Fibroblast of gingiva (primary cell): Measurements from ENCODE around the gene PLG.
"Not testable (repeated sequence)": the region's sequence is repeated elsewhere in the genome, so short reads cannot be mapped to it uniquely, and the experiment has no call there.

Experiments used
- DNase-seq: peaks from one replicate; pipeline ENCODE4 v3.0.0-alpha.2; 2011; ENCODE audit warnings: low read depth

Gene PLG

GRCh38 chr6:160775792-160776580, 73.9 kb downstream of the PLG start:
- DNase-seq: no peak

- not testable (repeated sequence) for DNase-seq
These were observed 77.1 kb downstream of the PLG start for GRCh38 chr6:160779095-160779494.

GRCh38 chr6:160780656-160781055, 78.6 kb downstream of the PLG start:
- DNase-seq: not testable (repeated sequence)

GRCh38 chr6:160781298-160781697, 79.3 kb downstream of the PLG start:
- DNase-seq: no peak

GRCh38 chr6:160782228-160782627, 80.2 kb downstream of the PLG start:
- no peak for DNase-seq

- no peak for DNase-seq
These were observed 81.7 kb downstream of the PLG start for GRCh38 chr6:160783741-160784140.

GRCh38 chr6:160788126-160788525, 86.1 kb downstream of the PLG start:
- DNase-seq: not testable (repeated sequence)

- DNase-seq: no peak
These were observed 86.8 kb downstream of the PLG start for GRCh38 chr6:160788806-160789205.

- no peak for DNase-seq
These were observed 87.4 kb downstream of the PLG start for GRCh38 chr6:160789263-160790027.

GRCh38 chr6:160790028-160790792, 88.2 kb downstream of the PLG start:
- DNase-seq: no peak

- DNase-seq: no peak
These were observed 89.4 kb downstream of the PLG start for GRCh38 chr6:160791459-160791858.

- no peak for DNase-seq
These were observed 90.0 kb downstream of the PLG start for GRCh38 chr6:160791981-160792418.

GRCh38 chr6:160792708-160793107, 90.7 kb downstream of the PLG start:
- DNase-seq: no peak

- DNase-seq: no peak
These were observed 91.6 kb downstream of the PLG start for GRCh38 chr6:160793652-160794051.

GRCh38 chr6:160795721-160796120, 93.7 kb downstream of the PLG start:
- no peak for DNase-seq

- DNase-seq: no peak
These were observed 96.6 kb downstream of the PLG start for GRCh38 chr6:160798625-160799024.

- DNase-seq: no peak
These were observed 97.9 kb downstream of the PLG start for GRCh38 chr6:160799801-160800506.

- DNase-seq: no peak
These were observed 99.4 kb downstream of the PLG start for GRCh38 chr6:160801418-160801817.

- DNase-seq: not testable (repeated sequence)
These were observed 100.0 kb downstream of the PLG start for GRCh38 chr6:160802049-160802448.
